ENCODE results near the gene RPS6KA3.

RPS6KA3 gene

GRCh38 chrX:20306668-20307067 is 40.0 kb upstream of the RPS6KA3 start:
- Histone ChIP-seq H3K4me2 (ENCODE audit: low read length) (no peak overlapping the region), H3K4me3 (ENCODE audit: low read length) (no peak overlapping the region), H3K9ac (ENCODE audit: low read length) (no peak overlapping the region), H4K8ac (ENCODE audit: low read depth, low read length) (no peak overlapping the region), H3K56ac (ENCODE audit: low read length) (no peak overlapping the region), H2BK15ac (replicated peaks; ENCODE audit: low read depth) (no peak overlapping the region), H3K27me3 (ENCODE audit: insufficient read depth, low read length, poor library complexity) (no peaks in the 10 kb centered on the region), H3K27ac (ENCODE audit: low read depth, low read length) (no peak overlapping the region), H3K79me1 (ENCODE audit: low read length) (no peaks in the 10 kb centered on the region), H2BK120ac (ENCODE audit: low read depth, low read length) (no peak overlapping the region), H3K4ac (ENCODE audit: low read depth, low read length) (no peak overlapping the region), H2AK5ac (ENCODE audit: low read length) (no peak overlapping the region), H3K23ac (ENCODE audit: low read length) (no peak overlapping the region), H3K79me2 (ENCODE audit: control insufficient read depth, insufficient read depth, low read length) (no peaks in the 10 kb centered on the region), H3K4me1 (ENCODE audit: control insufficient read depth, low read depth, low read length) (no peaks in the 10 kb centered on the region), H3K18ac (ENCODE audit: low read length) (no peak overlapping the region), H2BK5ac (ENCODE audit: low read length) (no peak overlapping the region), H3K36me3 (ENCODE audit: control insufficient read depth, insufficient read depth, low read length) (no peaks in the 10 kb centered on the region), H4K5ac (ENCODE audit: low read length) (no peak overlapping the region)
- no CpG with 5 or more reads among the region's 3 CpGs for WGBS (ENCODE audit: extremely low coverage, insufficient coverage, low lambda C conversion rate)
- no peak for DNase-seq

GRCh38 chrX:20300822-20301221 is 34.1 kb upstream of the RPS6KA3 start:
- Histone ChIP-seq H2BK5ac (ENCODE audit: low read length) (no peak overlapping the region), H3K23ac (ENCODE audit: low read length) (no peak overlapping the region), H3K9ac (ENCODE audit: low read length) (no peak overlapping the region), H3K79me1 (ENCODE audit: low read length) (no peaks in the 10 kb centered on the region), H2BK120ac (ENCODE audit: low read depth, low read length) (no peak overlapping the region), H3K18ac (ENCODE audit: low read length) (no peak overlapping the region), H4K5ac (ENCODE audit: low read length) (no peak overlapping the region), H3K4me2 (ENCODE audit: low read length) (no peak overlapping the region), H4K8ac (ENCODE audit: low read depth, low read length) (no peak overlapping the region), H2BK15ac (replicated peaks; ENCODE audit: low read depth) (no peak overlapping the region), H3K27ac (ENCODE audit: low read depth, low read length) (no peak overlapping the region), H3K36me3 (ENCODE audit: control insufficient read depth, insufficient read depth, low read length) (no peaks in the 10 kb centered on the region), H3K79me2 (ENCODE audit: control insufficient read depth, insufficient read depth, low read length) (no peaks in the 10 kb centered on the region), H3K4me1 (ENCODE audit: control insufficient read depth, low read depth, low read length) (no peaks in the 10 kb centered on the region), H3K56ac (ENCODE audit: low read length) (no peak overlapping the region), H2AK5ac (ENCODE audit: low read length) (no peak overlapping the region), H3K4me3 (ENCODE audit: low read length) (no peak overlapping the region), H3K4ac (ENCODE audit: low read depth, low read length) (no peak overlapping the region), H3K27me3 (ENCODE audit: insufficient read depth, low read length, poor library complexity) (no peaks in the 10 kb centered on the region)
- no CpG with 5 or more reads among the region's 5 CpGs for WGBS (ENCODE audit: extremely low coverage, insufficient coverage, low lambda C conversion rate)
- DNase-seq, result peak; percentile 51

GRCh38 chrX:20294957-20295356 is 28.2 kb upstream of the RPS6KA3 start:
- Histone ChIP-seq H3K56ac (ENCODE audit: low read length) (no peak overlapping the region), H3K18ac (ENCODE audit: low read length) (no peak overlapping the region), H4K5ac (ENCODE audit: low read length) (no peak overlapping the region), H3K27ac (ENCODE audit: low read depth, low read length) (no peak overlapping the region), H3K79me1 (ENCODE audit: low read length) (no peaks in the 10 kb centered on the region), H3K4ac (ENCODE audit: low read depth, low read length) (no peak overlapping the region), H3K4me3 (ENCODE audit: low read length) (no peak overlapping the region), H2BK15ac (replicated peaks; ENCODE audit: low read depth) (no peak overlapping the region), H3K23ac (ENCODE audit: low read length) (no peak overlapping the region), H3K36me3 (ENCODE audit: control insufficient read depth, insufficient read depth, low read length) (no peaks in the 10 kb centered on the region), H2BK5ac (ENCODE audit: low read length) (no peak overlapping the region), H3K79me2 (ENCODE audit: control insufficient read depth, insufficient read depth, low read length) (no peaks in the 10 kb centered on the region), H3K27me3 (ENCODE audit: insufficient read depth, low read length, poor library complexity) (no peaks in the 10 kb centered on the region), H3K9ac (ENCODE audit: low read length) (no peak overlapping the region), H3K4me2 (ENCODE audit: low read length) (no peak overlapping the region), H2BK120ac (ENCODE audit: low read depth, low read length) (no peak overlapping the region), H2AK5ac (ENCODE audit: low read length) (no peak overlapping the region), H4K8ac (ENCODE audit: low read depth, low read length) (no peak overlapping the region), H3K4me1 (ENCODE audit: control insufficient read depth, low read depth, low read length) (no peaks in the 10 kb centered on the region)
- WGBS (ENCODE audit: extremely low coverage, insufficient coverage, low lambda C conversion rate), result no CpG with 5 or more reads among the region's 2 CpGs
- DNase-seq, result no peak

DNA sequence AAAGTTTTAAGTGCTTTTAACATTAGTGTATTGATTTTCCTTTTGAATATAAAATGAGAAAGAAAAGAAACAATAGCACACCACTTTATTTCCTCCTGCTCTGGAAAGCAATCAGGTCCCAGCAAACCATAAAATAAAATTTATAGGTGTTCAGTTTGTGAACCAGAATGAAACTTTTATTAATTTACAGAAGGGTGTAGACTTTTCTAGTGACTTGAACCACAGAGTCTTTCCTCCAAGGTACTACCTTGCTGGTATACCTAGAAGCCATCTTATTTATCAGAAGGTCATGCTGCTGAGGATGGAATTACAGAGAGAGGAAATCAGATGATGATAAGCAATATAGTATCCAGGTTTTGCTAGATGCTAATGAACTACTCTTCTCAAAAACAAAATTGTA is 27.6 kb upstream of the RPS6KA3 start:
- Histone ChIP-seq H2AK5ac (ENCODE audit: low read length) (no peak overlapping the region), H3K4me3 (ENCODE audit: low read length) (no peak overlapping the region), H3K9ac (ENCODE audit: low read length) (no peak overlapping the region), H2BK120ac (ENCODE audit: low read depth, low read length) (no peak overlapping the region), H3K4me2 (ENCODE audit: low read length) (no peak overlapping the region), H3K27me3 (ENCODE audit: insufficient read depth, low read length, poor library complexity) (no peaks in the 10 kb centered on the region), H3K4ac (ENCODE audit: low read depth, low read length) (no peak overlapping the region), H3K79me1 (ENCODE audit: low read length) (no peaks in the 10 kb centered on the region), H3K27ac (ENCODE audit: low read depth, low read length) (no peak overlapping the region), H4K5ac (ENCODE audit: low read length) (no peak overlapping the region), H3K56ac (ENCODE audit: low read length) (no peak overlapping the region), H3K79me2 (ENCODE audit: control insufficient read depth, insufficient read depth, low read length) (no peaks in the 10 kb centered on the region), H2BK5ac (ENCODE audit: low read length) (no peak overlapping the region), H2BK15ac (replicated peaks; ENCODE audit: low read depth) (no peak overlapping the region), H3K36me3 (ENCODE audit: control insufficient read depth, insufficient read depth, low read length) (no peaks in the 10 kb centered on the region), H4K8ac (ENCODE audit: low read depth, low read length) (no peak overlapping the region), H3K4me1 (ENCODE audit: control insufficient read depth, low read depth, low read length) (no peaks in the 10 kb centered on the region), H3K18ac (ENCODE audit: low read length) (no peak overlapping the region), H3K23ac (ENCODE audit: low read length) (no peak overlapping the region)
- DNase-seq, result no peak

GRCh38 chrX:20285511-20285910 is 18.8 kb upstream of the RPS6KA3 start:
- WGBS (ENCODE audit: extremely low coverage, insufficient coverage, low lambda C conversion rate), result no CpG with 5 or more reads among the region's 2 CpGs

GRCh38 chrX:20284992-20285391 is 18.3 kb upstream of the RPS6KA3 start:
- DNase-seq, result no peak
- H2BK5ac ChIP-seq (ENCODE audit: low read length), result no peak overlapping the region
- WGBS (ENCODE audit: extremely low coverage, insufficient coverage, low lambda C conversion rate), result no CpG with 5 or more reads among the region's 1 CpG
- H4K5ac ChIP-seq (ENCODE audit: low read length), result no peak overlapping the region
- H2BK15ac ChIP-seq (replicated peaks; ENCODE audit: low read depth), result no peak overlapping the region
- no peak overlapping the region for H3K9ac ChIP-seq (ENCODE audit: low read length)
- H2BK120ac ChIP-seq (ENCODE audit: low read depth, low read length), result no peak overlapping the region
- no peaks in the 10 kb centered on the region for H3K79me2 ChIP-seq (ENCODE audit: control insufficient read depth, insufficient read depth, low read length)
- no peaks in the 10 kb centered on the region for H3K36me3 ChIP-seq (ENCODE audit: control insufficient read depth, insufficient read depth, low read length)
- H3K27ac ChIP-seq (ENCODE audit: low read depth, low read length), result no peak overlapping the region
- H3K4me1 ChIP-seq (ENCODE audit: control insufficient read depth, low read depth, low read length), result no peaks in the 10 kb centered on the region
- no peak overlapping the region for H3K4me3 ChIP-seq (ENCODE audit: low read length)
- H3K27me3 ChIP-seq (ENCODE audit: insufficient read depth, low read length, poor library complexity), result no peaks in the 10 kb centered on the region
- H2AK5ac ChIP-seq (ENCODE audit: low read length), result no peak overlapping the region
- H3K23ac ChIP-seq (ENCODE audit: low read length), result no peak overlapping the region
- H3K4ac ChIP-seq (ENCODE audit: low read depth, low read length), result no peak overlapping the region
- no peak overlapping the region for H3K18ac ChIP-seq (ENCODE audit: low read length)
- H3K79me1 ChIP-seq (ENCODE audit: low read length), result no peaks in the 10 kb centered on the region
- no peak overlapping the region for H3K4me2 ChIP-seq (ENCODE audit: low read length)
- no peak overlapping the region for H4K8ac ChIP-seq (ENCODE audit: low read depth, low read length)
- no peak overlapping the region for H3K56ac ChIP-seq (ENCODE audit: low read length)

More at GRCh38 chrX:20285511-20285910, 18.8 kb upstream of the RPS6KA3 start:
- no peaks in the 10 kb centered on the region for H3K27me3 ChIP-seq (ENCODE audit: insufficient read depth, low read length, poor library complexity)
- H3K4me2 ChIP-seq (ENCODE audit: low read length), result no peak overlapping the region
- no peak overlapping the region for H2BK5ac ChIP-seq (ENCODE audit: low read length)
- no peak overlapping the region for H3K18ac ChIP-seq (ENCODE audit: low read length)
- H3K23ac ChIP-seq (ENCODE audit: low read length), result no peak overlapping the region
- no peaks in the 10 kb centered on the region for H3K36me3 ChIP-seq (ENCODE audit: control insufficient read depth, insufficient read depth, low read length)
- no peak overlapping the region for H3K4ac ChIP-seq (ENCODE audit: low read depth, low read length)
- DNase-seq, result no peak
- H3K79me2 ChIP-seq (ENCODE audit: control insufficient read depth, insufficient read depth, low read length), result no peaks in the 10 kb centered on the region
- H3K4me1 ChIP-seq (ENCODE audit: control insufficient read depth, low read depth, low read length), result no peaks in the 10 kb centered on the region
- H3K9ac ChIP-seq (ENCODE audit: low read length), result no peak overlapping the region
- H3K27ac ChIP-seq (ENCODE audit: low read depth, low read length), result no peak overlapping the region
- H2BK15ac ChIP-seq (replicated peaks; ENCODE audit: low read depth), result no peak overlapping the region
- no peak overlapping the region for H2BK120ac ChIP-seq (ENCODE audit: low read depth, low read length)
- no peak overlapping the region for H4K8ac ChIP-seq (ENCODE audit: low read depth, low read length)
- no peak overlapping the region for H4K5ac ChIP-seq (ENCODE audit: low read length)
- H3K79me1 ChIP-seq (ENCODE audit: low read length), result no peaks in the 10 kb centered on the region
- no peak overlapping the region for H2AK5ac ChIP-seq (ENCODE audit: low read length)
- no peak overlapping the region for H3K56ac ChIP-seq (ENCODE audit: low read length)
- no peak overlapping the region for H3K4me3 ChIP-seq (ENCODE audit: low read length)

Data from mesendoderm (in vitro differentiated cells).